Pons (tissue), 1 donor: ENCODE data around the gene PLSCR3.

ENCODE experiments used
- DNase-seq: peaks from one replicate; pipeline ENCODE4 v3.0.0-alpha.2; 2016; ENCODE audit warnings: low spot score

Gene PLSCR3

DNA sequence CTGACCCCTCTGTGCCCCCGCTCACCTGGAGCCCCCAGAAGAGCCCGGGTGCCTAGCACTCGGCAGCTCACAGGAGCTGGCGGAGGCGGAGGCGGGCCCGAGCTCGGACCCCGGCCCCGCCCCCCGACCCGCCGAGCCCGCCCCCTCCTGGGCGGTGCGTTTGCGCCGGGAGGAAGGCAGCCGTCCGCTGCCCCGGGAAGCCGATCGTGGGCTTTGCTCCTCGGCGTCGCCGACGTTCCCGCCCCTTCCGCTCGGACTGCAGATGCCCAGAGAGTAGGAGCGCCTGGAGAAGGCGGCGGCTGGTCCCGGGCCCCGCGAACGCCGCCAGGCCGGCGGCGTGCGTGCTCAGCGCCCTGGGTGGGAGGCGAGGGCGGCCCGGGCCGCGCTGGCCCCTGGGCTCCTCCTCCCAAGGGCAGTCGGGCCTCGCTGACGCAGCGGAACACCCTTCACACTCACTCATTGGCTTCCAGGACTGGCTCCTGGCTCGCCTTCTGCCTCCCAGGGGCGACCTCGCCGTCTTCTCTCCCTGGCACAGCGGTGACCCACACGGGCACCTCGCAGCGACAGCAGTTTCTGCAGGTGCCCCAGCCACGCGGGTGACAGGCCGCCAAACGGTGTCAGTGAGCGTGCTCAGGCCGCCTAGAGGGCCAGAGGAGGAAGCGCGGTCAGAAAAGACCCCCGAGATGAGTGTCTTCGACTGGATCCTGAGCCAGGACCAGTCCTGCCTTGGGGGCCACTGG is at the start of gene PLSCR3:
Gene PLSCR3, minus strand, starts transcription at position 74 of the 740 bp plus-strand sequence. CDS start 415 bp downstream, outside the sequence.
- peak; percentile 75 for DNase-seq

DNA sequence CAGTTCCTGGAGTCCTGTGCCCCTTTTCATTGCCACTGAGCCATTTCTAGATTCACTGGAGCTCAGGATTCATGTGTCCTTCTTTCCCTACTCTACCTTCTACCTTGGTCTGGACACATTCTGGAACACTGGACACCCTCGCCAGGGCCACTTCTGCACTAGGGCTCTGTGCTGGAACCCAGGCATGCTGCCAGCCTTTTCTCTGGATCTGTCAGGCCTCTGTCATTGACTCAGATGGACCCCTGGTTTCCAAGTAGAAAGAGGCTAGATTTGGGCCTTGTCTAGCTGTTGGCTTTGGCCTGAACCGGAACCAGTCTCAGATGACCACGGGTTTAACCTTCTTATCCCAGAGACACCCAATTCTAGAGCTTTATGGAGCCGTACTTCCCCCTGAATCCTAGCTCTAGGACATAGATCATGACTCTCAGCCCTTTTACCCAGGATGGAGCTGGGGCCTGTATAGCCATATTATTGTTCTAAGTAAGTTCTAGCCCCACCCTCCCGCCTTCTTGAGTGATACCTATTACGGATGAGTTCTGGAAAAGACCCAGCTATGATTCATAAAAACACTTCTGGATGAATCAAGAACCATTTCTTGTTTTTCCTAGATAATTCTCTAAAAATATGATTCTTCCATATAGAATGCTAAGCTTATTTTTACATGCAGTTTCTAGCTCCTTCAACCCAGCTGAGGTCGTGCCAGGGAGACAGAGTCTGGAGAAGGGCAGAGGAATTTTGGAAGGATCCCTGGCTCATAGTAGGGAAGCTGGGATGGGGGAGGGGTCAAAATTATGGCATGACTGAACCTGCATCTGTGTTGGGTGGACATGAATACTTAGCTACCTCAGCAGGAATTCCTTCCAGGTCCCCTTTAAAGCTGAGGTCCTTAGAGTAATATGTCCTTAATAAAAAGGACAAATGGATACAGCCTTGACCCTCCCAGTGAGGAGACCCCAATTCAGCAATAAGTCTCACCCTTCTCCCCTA is 49.5 kb upstream of the PLSCR3 start:
- no peak for DNase-seq

DNA sequence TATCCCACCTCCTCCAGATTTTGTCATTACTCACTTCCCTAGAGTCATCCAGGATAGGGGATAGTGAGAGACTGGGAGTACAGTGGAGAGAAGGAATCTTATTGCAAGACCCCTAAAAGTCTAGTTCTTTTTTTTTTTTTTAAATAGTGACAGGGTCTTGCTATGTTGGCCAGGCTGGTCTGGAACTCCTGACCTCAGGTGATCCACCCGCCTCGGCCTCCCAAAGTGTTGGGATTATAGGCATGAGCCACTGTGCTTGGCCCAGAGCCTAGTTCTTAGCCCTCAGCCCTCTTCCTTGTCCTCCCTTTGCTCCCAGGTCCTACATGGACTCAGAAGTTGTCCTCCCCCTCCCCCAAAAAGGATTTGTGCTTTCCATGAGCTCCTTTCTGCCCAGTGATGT is 47.8 kb upstream of the PLSCR3 start:
- no peak for DNase-seq

DNA sequence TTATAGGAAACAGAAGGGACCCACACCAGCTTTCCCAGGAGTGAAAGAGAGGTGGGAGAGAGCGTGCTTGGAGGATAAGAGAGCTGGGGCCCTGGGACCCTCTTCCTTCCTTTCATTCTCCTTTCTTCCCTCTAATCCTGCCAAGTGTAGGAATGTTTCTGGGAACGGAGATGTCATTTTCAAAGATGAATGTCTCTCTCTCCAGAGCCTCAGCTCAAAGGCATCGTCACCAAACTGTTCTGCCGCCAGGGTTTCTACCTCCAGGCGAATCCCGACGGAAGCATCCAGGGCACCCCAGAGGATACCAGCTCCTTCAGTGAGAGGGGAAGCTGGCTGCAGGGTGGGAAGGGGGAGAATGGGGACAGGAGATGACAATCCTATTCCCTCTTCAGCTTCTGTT is 46.9 kb upstream of the PLSCR3 start:
- DNase-seq, result no peak

DNA sequence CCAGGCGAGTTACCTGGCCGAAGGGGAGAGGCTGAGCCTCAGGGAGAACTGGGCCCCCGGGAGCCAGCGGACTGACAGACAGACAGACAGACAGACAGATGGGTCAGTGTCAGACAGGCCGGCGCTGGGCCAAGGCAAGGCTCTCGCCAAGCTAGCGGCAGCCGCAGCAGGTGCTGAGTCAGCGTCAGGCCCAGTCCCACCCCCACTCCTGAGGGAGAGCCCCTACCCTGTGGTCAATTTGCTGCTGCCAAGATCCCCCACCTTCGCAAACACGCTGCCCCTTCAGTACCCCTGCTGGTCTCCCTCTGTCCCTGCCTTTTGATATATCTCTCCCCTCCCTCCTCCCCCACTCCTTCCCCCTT is 46.5 kb upstream of the PLSCR3 start:
- no peak for DNase-seq

DNA sequence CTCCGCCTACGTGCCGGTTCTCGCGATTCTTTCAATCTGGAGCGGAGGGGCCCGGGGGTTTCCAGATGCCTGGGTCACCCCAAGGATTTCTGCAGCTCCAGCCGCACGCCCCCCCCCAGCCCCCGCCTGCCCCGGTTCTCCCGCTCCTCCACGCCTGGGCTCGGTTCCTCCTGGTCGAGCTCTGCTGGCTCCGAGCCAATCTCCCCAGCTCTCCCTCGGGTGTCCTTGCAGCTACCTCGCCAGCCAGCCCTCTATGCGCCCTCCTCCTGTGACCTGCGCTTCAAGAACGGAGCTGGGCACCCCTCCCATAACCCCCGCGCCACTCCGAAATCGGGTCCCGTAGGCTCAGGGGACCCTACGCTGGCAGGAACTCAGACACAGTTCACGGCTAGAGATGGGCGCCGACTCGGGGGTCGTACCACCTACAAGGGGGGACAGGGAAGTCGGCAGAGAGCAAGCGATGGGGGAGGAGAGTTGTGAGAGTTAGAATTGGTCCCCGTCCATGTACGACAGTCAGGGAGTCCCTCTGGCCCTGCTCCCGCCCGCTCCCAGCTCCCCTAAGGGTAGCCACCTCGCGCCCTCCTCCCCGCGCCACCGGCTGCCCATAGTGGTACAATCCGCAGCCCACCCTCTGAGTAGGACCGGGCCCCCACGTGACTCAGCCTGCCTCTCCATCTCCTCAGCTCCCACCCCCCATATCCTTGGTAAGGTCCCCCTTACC is 45.9 kb upstream of the PLSCR3 start:
- DNase-seq, result no peak

DNA sequence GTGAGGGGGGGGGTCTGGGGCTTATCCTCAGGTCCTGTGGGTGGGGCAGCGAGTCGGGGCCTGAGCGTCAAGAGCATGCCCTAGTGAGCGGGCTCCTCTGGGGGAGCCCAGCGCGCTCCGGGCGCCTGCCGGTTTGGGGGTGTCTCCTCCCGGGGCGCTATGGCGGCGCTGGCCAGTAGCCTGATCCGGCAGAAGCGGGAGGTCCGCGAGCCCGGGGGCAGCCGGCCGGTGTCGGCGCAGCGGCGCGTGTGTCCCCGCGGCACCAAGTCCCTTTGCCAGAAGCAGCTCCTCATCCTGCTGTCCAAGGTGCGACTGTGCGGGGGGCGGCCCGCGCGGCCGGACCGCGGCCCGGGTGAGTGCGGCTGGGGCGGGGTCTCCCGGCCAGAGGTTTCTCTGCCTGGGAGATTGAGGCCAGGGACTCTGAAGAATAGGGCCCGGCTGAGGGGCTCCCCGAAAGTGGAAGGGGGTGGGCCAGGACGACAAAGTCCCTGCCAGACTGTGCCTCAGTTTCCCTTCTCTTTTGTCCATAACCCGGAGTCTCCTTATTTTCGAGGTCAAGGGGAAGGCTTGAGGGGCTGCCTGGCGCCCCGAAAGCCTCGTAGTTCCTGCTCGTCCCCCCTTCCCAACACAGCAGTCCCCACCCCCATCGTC is 45.3 kb upstream of the PLSCR3 start, which contains the start of gene FGF11:
Gene FGF11, plus strand, starts transcription at position 51 of the 651 bp plus-strand sequence. Its CDS starts 109 bp downstream, at position 160.
- no peak for DNase-seq

DNA sequence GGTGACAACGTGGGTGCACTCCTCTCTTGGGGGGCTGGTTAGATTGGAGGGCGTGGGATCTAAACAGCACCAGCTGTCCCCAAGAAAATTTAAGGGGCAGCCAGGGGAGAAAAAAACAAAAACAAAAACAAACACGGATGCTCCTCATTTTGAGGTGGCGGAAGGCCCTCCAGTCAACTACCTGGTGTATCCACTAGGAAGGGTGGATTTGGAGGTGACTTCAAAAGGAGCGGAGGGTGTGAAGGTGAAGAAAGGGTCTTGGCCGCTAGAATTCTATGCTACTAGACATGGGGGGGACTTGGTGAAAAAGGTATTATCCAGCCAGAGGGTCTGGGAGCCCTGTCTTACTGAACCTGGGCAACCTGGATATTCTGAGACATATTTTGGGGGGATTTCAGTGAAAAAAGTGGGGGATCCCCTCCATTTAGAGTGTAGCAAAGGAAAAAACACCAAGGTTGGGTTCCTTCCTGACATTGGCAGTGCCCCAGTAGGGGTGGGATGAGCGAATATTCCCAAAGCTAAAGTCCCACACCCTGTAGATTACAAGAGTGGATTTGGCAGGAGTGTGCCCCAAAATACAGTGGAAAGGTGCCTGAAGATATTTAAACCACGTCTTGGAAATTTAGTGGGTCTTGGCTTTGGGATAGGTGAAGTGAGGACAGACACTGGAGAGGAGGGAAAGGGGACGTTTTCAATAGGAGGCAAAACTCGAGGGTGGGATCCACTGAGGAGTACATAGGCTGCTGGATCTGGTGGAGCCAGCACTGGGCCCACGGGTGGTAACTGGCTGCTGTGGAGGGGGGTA is 44.5 kb upstream of the PLSCR3 start:
- DNase-seq, result no peak

DNA sequence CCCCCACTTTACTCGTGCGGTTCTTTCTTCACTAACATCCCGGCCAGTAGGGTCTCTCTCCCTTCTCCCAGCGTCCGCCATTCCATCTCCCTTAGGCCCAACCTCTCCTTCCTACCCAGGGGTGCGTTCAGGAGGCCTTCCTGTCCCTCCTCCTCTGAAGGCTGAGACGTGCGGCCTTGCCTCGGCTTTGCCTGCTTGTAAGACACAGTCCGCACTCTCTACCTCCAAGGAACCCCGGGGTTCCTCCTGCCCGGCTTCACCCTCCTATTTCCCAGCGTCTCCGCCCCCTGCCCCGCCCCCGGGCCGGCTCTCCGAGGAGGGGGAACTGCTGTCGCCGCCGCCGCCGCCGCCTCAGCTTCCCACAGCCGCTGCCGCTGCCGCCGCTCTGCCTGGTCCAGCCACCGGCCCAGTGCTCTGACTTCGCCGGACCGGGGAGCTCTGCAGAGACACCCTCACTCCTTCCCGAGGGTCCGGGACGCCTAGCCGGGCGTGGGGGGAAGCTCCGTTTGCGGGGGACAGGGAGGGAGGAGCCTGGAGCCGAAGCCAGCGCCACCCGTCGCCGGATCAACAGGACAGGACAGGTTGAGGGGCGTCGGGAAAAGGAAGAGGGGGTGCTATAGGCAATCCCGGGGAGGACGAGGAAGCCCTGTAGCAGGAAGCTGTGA is 43.8 kb upstream of the PLSCR3 start:
- no peak for DNase-seq

DNA sequence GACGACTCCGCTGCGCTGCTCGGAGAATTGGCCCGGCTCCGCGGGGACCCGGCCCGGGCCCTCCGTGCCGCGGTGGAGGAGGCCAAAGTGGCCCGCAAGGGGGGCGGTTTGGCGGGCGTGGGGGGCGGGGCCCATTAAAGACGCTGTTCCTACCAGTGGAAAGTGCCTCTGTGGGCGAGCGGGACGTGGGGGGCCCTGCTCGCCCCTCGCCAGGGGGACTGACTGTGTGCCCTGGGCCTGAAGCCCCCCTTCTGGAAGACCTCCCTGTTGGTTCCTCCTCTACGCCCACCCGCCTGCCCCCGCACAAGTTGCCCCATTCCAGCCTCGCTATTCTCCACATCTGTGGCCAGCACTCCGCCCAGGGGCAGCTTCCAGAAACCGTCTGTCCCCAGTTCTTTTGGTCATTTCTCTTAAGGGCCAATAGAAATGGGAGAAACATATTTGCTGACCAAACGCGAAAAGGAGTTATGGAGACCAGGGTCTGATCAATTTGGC is 43.1 kb upstream of the PLSCR3 start:
- DNase-seq, result no peak

DNA sequence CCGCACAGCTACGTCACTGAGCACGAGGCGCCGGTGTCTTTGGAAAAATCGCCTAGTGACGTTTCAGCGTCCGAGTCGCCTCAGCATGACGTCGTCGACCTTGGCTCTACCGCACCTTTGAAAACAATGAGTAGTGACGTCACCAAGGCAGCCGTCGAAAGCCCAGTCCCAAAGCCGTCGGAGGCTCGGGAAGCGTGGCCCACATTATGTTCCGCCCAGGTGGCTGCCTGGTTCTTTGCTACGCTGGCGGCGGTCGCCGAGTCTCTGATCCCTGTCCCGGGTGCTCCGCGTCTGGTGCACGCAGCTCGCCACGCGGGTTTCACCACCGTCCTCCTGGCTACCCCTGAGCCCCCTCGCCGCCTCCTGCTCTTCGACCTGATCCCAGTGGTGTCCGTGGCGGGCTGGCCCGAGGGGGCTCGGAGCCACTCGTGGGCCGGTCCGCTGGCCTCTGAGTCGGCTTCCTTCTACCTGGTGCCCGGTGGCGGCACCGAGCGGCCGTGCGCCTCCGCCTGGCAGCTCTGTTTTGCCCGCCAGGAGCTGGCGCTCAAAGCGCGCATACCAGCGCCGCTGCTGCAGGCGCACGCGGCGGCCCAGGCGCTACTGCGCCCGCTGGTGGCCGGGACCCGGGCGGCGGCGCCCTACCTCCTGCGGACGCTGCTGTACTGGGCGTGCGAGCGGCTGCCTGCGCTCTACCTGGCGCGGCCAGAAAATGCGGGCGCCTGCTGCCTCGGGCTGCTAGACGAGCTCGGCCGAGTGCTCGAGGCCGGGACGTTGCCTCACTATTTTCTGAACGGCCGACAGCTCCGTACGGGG is 42.4 kb upstream of the PLSCR3 start:
- DNase-seq, result peak; percentile 66

DNA sequence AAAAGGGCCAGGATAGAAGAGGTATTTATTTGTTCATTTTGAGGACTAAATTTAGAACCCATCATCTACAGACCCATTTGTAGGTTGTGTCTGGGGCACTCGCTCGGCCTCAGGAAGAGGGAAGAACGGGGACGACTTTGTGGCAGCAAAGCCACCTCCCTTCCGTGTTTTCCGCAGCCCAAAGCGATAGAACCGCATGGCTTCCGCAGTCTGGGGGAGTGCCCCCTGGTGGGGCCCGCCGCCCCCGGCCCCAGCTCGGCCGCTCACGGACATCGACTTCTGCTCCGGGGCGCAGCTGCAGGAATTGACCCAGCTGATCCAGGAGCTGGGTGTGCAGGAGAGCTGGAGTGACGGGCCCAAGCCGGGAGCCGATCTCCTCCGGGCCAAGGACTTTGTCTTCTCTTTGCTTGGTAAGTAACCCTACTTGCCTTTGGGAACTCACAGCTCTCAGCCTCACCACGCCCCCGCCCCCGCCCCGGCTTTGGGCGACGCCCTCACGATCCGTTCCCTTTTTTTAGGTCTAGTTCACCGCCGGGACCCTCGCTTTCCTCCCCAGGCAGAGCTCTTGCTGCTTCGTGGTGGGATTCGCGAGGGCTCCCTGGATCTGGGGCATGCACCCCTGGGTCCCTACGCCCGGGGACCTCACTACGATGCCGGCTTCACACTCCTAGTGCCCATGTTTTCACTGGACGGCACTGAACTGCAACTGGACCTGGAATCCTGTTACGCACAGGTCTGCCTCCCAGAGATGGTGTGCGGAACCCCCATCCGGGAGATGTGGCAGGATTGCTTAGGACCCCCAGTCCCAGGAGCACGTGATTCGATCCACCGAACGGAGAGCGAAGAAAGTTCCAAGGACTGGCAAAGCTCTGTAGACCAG is 41.6 kb upstream of the PLSCR3 start:
- no peak for DNase-seq

DNA sequence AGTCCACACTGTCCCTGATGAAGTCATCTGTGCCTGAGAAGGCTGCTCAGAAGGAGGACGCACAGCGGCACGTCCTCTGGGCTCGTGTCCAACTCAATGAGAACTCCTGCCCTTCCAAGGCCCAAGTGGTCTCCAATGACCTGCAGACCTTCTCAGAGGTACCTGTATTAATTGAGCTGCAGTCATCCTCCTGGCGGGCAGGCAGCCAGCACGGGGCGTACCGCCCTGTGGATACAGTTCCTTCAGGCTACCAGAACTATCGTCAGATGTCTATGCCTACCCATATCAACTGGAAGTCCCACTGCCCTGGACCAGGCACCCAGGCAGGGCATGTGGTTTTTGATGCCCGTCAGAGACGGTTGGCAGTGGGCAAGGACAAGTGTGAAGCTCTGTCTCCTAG is 38.0 kb upstream of the PLSCR3 start:
- DNase-seq, result no peak

DNA sequence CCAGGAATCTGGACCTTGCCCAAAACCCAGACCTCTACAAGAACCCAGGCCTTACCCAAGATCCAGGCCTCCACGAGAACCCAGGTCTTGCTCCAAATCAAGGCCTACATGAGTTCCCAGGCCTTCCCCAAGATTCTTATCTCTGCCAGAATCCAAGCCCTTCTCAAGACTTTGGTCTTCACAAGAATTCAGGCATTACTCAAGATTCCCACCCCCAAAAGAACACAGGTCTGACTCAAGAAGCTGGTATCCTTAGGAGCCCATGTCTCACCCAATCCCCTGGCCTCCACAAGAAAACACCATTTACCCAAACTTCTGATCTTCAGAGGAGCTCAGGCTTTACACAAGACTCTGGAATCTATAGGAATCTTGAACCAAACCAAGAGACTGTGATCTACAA is 36.9 kb upstream of the PLSCR3 start:
- DNase-seq, result no peak

DNA sequence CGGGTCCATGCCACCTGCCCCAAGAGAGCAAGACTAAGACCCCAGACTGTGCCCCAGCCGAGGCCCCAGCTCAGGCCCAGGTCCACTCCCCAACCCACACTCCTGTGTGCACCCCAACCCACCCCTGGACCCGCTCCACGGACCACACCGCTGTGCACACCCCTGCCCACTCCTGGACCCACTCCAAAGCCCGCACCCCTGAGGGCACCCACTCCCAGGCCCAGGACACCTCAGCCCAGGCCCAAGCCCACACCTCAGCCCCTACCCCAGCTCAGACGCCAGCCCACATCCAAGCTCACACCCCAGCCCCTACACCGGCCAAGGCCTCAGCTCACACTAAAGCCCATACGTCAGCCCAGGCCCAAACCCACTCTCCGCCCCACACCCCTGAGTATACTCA is 35.4 kb upstream of the PLSCR3 start:
- DNase-seq, result no peak

DNA sequence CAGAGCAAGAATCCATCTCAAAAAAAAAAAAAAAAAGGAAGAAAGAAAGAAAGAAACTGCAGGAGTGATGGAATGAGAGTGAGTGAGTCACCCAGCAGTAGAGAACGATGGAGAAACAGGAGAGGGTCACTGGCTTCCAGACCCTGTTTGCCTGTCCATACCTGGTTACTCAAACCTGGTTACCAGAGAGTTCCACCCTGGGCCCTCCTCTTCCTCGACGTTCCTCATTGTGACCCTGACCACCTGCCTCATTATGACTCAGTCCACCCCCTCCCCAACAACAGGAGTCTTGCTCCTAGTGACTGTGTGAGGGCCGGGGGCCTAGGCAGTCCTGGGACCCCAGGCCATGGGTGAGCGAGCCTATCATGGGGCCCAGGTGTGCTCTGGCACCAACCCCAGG is 34.2 kb upstream of the PLSCR3 start, which contains the start of gene SPEM3:
Gene SPEM3, plus strand, starts transcription at position 301 of the 400 bp plus-strand sequence. Its CDS starts 46 bp downstream, at position 347.
- DNase-seq, result no peak

DNA sequence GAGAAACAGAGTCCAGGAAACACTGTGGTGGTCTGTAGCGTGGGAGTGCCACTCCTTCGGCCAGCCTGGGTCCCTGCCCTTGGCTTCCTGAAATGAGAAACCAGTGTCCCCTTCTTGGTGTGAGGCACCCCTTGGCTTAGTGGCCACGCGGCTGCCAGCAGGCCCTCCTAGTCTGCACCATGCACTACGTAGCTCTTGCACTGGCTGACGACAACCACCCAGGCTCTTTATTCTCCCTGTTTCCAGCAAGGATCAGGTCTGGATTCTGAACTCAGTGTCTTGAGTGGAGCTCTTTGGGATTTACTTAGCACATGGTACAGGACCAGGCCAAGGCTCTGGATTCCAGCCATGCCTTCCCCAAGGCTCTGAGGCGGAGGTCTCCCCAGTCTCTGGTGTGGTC is 33.2 kb upstream of the PLSCR3 start:
- no peak for DNase-seq

DNA sequence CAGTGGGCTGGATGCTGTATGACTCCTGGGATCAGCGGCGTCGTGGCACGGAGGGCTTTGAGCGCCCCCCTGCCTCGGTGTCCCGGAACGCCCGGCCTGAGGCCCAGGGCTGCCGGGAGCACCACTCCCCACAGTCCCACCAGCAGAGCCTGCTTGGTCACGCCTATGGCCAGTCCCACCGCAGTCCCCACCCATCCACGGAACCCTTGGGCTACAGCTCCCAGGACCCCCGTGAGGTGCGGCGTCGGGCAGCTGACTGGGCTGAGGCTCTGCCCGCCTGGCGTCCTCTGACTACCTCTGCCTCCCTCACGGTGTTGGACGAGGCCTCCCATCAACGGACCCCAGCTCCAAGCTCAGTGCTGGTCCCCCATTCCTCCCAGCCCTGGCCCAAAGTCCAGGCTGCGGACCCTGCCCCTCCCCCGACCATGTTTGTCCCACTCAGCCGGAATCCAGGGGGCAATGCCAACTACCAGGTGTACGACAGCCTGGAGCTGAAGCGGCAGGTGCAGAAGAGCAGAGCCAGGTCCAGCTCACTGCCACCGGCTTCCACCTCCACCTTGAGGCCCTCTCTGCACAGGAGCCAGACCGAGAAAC is 32.7 kb upstream of the PLSCR3 start:
- DNase-seq, result no peak
